ENCODE results near the gene ADIRF.
"Not testable (repeated sequence)": the region's sequence is repeated elsewhere in the genome, so short reads cannot be mapped to it uniquely, and the experiment has no call there.

Gene ADIRF

GRCh38 chr10:86981020-86981419, 12.7 kb downstream of the ADIRF start:
- not testable (repeated sequence) for DNase-seq

DNA sequence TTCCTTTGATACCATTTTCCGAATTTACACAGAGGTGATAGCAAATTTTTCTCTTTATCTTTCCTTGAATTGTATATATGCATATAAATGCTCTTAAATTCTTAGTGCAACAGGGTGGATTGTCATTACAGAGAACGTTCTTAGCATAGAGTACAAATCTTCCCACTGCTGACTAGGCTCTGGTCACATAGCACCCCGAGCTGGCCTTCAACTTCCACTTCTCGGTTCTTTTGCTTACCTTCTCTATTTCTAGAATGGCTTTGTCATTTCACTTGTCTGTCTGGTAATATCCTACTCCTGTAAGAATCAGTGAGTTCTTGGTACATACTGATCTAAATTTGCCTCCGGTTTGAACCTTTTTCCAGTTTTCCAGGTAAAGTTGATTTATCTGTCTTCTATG, 13.4 kb downstream of the ADIRF start:
- no peak for DNase-seq

GRCh38 chr10:86984498-86984897, 16.2 kb downstream of the ADIRF start:
- not testable (repeated sequence) for DNase-seq

DNA sequence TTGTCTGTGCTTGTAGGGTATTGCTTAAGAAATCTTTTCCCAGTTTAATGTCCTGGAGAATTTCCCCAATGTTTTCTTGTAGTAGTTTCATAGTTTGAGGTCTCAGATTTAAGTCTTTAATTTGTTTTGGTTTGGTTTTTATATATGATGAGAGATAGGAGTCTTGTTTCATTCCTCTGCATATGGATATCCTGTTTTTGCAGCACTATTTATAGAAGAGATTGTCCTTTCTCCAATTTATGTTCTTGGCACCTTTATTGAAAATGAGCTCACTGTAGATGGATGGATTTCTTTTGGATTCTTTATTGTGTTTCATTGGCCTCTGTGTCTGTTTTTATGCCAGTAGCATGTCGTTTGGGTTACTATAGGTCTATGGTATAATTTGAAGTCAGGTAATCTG, 20.2 kb downstream of the ADIRF start:
- DNase-seq: no peak

- DNase-seq: not testable (repeated sequence)
These were observed 23.1 kb downstream of the ADIRF start for GRCh38 chr10:86991362-86991761.

DNA sequence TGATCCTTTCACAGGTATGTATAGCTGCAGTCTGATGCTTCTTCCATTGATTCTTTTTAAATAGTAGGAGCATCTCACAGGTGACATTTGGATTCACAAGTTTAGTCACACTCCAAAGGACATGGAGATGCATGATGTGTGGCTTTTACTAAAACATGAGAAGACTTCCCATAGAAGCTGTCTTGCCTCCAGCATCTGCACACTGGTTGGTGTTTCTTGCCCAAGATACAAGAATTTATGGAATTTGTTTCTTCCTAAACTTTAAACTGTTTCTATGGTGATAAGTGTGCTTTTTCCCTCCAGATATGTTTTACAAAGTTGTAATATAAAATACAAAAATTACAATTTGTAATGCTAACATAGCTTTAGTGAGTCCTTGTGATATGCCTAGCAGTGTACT, 24.2 kb downstream of the ADIRF start:
- DNase-seq: no peak

GRCh38 chr10:86992929-86993328, 24.6 kb downstream of the ADIRF start:
- no peak for DNase-seq

GRCh38 chr10:86999802-87000403, 31.6 kb downstream of the ADIRF start:
- not testable (repeated sequence) for DNase-seq

DNA sequence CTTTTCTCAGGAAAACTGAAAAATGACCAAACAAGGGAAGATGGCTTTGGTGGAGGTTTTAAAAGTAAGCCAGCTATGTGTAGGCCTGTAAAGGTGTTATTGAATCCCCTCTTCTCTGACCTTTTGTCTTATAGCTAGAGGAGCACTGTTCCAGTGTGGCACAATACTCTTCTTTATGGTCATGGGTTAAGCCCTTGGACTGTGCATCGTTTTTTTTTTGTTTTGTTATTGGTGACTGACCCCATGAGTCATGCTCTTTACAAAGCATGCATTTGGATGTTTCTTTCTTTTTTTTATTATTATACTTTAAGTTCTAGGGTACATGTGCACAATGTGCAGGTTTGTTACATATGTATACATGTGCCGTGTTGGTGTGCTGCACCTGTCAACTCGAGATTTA, 32.2 kb downstream of the ADIRF start:
- no peak for DNase-seq

DNA sequence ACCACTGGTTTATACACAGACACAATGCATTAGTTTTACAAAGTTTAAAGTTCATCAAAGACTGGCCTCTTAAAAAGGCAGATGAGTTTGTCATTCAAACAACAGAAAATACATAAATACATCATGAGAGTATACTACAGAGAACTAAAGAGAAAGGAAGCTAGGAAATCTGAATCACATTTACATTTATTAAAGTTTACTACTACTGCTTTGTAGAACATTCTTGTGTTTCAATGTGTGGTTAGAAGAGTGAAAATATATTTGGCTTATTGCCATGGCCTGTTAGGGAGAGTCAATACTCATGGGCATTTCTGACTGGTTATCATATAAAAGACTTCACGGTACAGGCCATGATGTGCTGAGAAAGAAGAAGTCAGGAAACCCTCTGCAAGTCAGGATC, 38.8 kb downstream of the ADIRF start:
- not testable (repeated sequence) for DNase-seq

GRCh38 chr10:87007674-87008073, 39.4 kb downstream of the ADIRF start:
- not testable (repeated sequence) for DNase-seq

DNA sequence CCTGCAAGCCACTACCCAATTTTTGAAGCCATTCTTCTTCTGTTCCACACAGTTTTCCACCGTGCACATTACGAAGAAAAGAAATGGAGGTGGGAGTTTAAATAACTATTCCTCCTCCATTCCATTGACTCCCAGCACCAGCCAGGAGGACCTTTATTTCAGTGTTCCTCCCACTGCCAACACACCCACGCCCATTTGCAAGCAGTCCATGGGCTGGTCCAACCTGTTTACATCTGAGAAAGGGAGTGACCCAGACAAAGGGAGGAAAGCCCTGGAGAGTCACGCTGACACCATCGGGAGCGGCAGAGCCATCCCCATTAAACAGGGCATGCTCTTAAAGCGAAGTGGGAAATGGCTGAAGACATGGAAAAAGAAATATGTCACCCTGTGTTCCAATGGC, 40.0 kb downstream of the ADIRF start:
- DNase-seq: not testable (repeated sequence)

- not testable (repeated sequence) for DNase-seq
These were observed 40.9 kb downstream of the ADIRF start for GRCh38 chr10:87009134-87009696.

GRCh38 chr10:87013528-87013927, 45.2 kb downstream of the ADIRF start:
- not testable (repeated sequence) for DNase-seq

- not testable (repeated sequence) for DNase-seq
These were observed 46.9 kb downstream of the ADIRF start for GRCh38 chr10:87014986-87015716.

DNA sequence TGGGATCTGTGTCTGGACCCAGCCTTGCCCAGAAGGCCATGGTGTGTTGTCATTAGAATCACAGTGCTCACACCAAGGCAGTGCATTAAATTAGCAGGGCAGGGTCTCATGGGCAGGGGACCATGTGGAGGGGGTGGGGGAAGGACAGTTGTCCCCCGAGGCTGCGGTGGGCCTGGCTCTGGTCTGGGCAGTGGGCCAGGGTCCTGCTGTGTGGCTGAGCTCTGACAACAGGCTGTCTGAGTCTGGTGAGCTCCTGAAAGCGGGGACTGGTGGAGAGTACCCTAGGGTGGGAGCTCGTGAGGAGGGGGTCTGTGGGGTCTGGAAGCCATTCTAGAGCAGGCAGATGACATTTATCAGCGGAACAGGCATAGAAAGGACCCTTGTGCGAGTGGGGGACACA, 49.8 kb downstream of the ADIRF start:
- DNase-seq: not testable (repeated sequence)

GRCh38 chr10:87019066-87019465, 50.8 kb downstream of the ADIRF start:
- DNase-seq: not testable (repeated sequence)

GRCh38 chr10:87019504-87019903, 51.2 kb downstream of the ADIRF start:
- DNase-seq: not testable (repeated sequence)

- DNase-seq: not testable (repeated sequence)
These were observed 51.8 kb downstream of the ADIRF start, which contains the start of gene FAM25A for GRCh38 chr10:87020056-87020455. Gene FAM25A (plus strand): TSS chr10:87020294. CDS start chr10:87020325, 31 bp downstream.
